Epithelial cell of esophagus (primary cell): ENCODE measurements around the gene VSX1.

ENCODE experiments used
- DNase-seq: peaks from one replicate; pipeline ENCODE4 v3.0.0; 2010; ENCODE audit warnings: low read depth
- H3K4me3 ChIP-seq: 2 replicates; pipeline ENCODE4 v1.5.1; 2011; ENCODE audit warnings: mild to moderate bottlenecking, low read length, control low read depth
- CTCF ChIP-seq: IDR thresholded peaks from 2 replicates; pipeline ENCODE4 v1.5.1; 2011; ENCODE audit warnings: low read depth, mild to moderate bottlenecking, low read length, control low read depth, inconsistent platforms; ENCODE audit not compliant: insufficient read depth; ENCODE audit errors: missing control alignments

VSX1 gene

GRCh38 chr20:25033265-25033923 is 48.5 kb downstream of the VSX1 start:
- DNase-seq: no peak

DNA sequence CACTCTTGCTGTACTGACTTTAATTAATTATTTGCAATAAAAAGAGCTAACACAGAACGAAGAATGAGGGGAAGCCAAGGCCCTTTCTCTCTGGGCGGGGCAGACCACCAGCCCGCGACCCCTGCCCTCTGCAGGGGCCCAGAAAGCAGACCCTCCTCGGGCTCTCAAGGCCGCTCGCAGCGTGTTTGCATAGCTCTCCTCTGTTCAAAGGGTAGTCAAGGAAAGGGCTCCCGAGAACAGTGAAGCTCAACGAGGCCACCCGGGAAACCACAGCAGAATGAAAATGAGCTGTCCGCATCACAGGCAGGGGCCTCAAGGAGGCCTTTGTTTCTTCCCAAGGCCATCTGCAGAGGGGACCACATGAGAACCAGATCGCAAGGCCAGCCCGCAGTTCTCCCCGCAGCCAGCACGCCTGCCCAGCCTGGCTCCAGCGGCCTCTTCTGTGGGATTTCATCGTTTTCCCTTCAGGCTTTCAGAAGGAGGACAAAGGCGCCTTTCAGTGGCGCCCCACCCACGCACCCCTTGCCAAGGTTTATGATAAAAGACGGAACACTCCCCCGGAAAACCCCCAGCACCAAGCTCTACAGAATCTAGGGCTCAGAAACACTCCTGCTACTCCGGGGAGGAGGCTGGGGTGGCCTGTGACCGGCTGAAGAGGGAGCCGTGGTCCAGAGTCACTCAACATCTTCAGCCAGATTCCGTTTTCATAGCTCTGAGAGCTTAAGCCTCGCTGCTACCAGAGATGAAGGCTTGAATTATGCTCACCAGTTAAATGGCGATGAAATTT is 49.3 kb downstream of the VSX1 start:
- TF ChIP-seq CTCF: no peak
- no peak for DNase-seq
- H3K4me3 ChIP-seq: no peak overlapping the region

More at GRCh38 chr20:25033265-25033923, 48.5 kb downstream of the VSX1 start:
- no peak overlapping the region for H3K4me3 ChIP-seq
- TF ChIP-seq CTCF: no peak

DNA sequence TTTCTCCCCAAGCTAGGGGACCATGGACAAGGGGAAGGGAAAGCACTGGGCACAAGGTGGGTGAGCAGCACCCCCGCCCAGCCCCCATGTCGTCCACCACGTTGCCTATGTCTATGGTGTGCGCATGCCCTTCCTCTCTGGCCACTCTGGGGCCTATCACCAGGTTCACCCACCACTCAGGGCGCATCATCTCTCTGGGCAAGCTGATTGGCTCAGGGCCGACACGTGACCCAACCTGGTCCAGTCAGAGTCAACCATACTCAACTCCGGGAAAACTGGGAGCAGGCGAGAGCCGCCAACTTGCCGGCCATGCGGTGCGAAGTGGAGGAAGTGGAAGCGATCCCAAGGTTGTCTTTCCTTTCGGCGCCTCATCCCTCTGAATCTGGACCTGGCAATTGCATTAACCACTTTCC is 49.9 kb downstream of the VSX1 start:
- no peak for TF ChIP-seq CTCF
- no peak overlapping the region for H3K4me3 ChIP-seq
- no peak for DNase-seq

DNA sequence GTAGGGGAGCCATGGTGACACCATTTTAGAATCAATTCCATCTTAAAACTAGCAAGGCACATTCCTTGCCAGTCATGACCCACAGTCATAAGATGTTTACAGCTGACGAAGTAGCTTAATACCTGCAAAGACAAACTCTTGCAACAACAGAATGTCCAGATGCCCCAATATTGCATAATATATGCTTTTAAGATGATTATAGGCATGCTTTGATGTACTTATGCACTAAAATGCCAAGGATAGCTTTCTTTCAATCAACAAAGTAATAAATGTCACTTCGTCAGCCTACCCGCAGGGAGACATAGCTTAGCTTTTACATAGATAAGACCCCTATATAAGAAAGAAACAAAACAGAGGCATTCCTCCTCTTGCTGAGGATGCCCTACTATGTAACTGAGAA is 50.7 kb downstream of the VSX1 start:
- DNase-seq: no peak
- H3K4me3 ChIP-seq: no peak overlapping the region
- no peak for TF ChIP-seq CTCF

- no peak for DNase-seq
- no peak for TF ChIP-seq CTCF
- no peak overlapping the region for H3K4me3 ChIP-seq
Observed at GRCh38 chr20:25030649-25031207, 51.2 kb downstream of the VSX1 start.

DNA sequence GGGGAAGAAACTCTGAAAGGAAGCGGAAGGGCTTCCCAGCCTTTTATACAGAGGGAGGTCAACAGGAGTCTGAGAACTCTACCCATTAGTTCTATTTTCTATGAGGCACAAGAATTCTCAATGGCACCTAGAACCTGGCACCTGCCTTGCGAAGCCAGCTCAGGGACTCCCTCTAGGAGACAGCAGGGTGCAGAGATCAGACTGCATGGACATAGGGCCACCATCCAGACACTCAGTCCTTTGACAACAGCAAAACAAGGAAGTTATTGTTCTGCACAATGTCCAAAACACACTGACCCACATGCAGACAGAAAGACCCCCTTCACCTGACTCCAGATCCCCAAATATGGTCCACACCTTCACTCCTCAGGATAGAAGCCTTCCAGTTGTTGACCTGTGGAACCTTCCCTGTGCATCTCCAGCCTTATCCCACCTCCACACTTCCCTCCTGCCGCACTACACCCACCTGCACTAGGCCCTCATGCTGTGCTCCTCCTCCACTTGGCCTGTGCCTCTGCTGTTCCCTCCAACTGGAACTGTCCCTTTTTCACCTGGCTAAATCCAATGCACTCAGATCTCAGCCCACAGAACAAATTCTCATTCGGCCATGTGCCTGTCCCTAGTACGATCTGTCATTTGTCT is 51.8 kb downstream of the VSX1 start:
- no peak for DNase-seq
- no peak overlapping the region for H3K4me3 ChIP-seq
- no peak for TF ChIP-seq CTCF
